NCI-H748 treated with DMSO at 0.1 percent for 48 hours (cell line): ENCODE measurements around the gene FANCC.

ENCODE experiments used
- DNase-seq: peaks from one replicate; lab custom pipeline; 2025; lab: John Stamatoyannopoulos, UW

The FANCC gene

GRCh38 chr9:95085036-95085770, 232.3 kb downstream of the FANCC start:
- no peak for DNase-seq

- DNase-seq, result no peak
Observed at GRCh38 chr9:95084254-95084934, 233.1 kb downstream of the FANCC start.

GRCh38 chr9:95083086-95083768, 234.3 kb downstream of the FANCC start:
- DNase-seq, result no peak

GRCh38 chr9:95082401-95083084, 235.0 kb downstream of the FANCC start:
- DNase-seq, result no peak

- no peak for DNase-seq
Observed at GRCh38 chr9:95081998-95082397, 235.5 kb downstream of the FANCC start.

GRCh38 chr9:95080961-95081647, 236.4 kb downstream of the FANCC start:
- DNase-seq, result no peak

GRCh38 chr9:95079461-95079860, 238.0 kb downstream of the FANCC start:
- DNase-seq, result no peak

GRCh38 chr9:95078939-95079338, 238.6 kb downstream of the FANCC start:
- no peak for DNase-seq

- DNase-seq, result no peak
Observed at GRCh38 chr9:95078511-95078910, 239.0 kb downstream of the FANCC start.

- no peak for DNase-seq
Observed at GRCh38 chr9:95077766-95078370, 239.6 kb downstream of the FANCC start.

- DNase-seq, result no peak
Observed at GRCh38 chr9:95077053-95077765, 240.3 kb downstream of the FANCC start.

GRCh38 chr9:95076696-95077052, 240.8 kb downstream of the FANCC start:
- DNase-seq, result no peak

GRCh38 chr9:95075700-95076099, 241.8 kb downstream of the FANCC start:
- no peak for DNase-seq

- DNase-seq, result peak; percentile 75
Observed at GRCh38 chr9:95074632-95075031, 242.9 kb downstream of the FANCC start.

GRCh38 chr9:95073918-95074317, 243.6 kb downstream of the FANCC start:
- no peak for DNase-seq

GRCh38 chr9:95073042-95073607, 244.4 kb downstream of the FANCC start:
- no peak for DNase-seq

- no peak for DNase-seq
Observed at GRCh38 chr9:95071925-95072324, 245.6 kb downstream of the FANCC start.

- no peak for DNase-seq
Observed at GRCh38 chr9:95071450-95071849, 246.1 kb downstream of the FANCC start.

- no peak for DNase-seq
Observed at GRCh38 chr9:95070549-95071021, 246.9 kb downstream of the FANCC start.

- no peak for DNase-seq
Observed at GRCh38 chr9:95067897-95068296, 249.6 kb downstream of the FANCC start.
